NCI-H2196 treated with DMSO at 0.1 percent for 48 hours (cell line): Measurements from ENCODE around the gene FKBP14.

Source experiments
- DNase-seq: peaks from one replicate; lab custom pipeline; 2025; ENCODE audit not compliant: unreplicated experiment; lab: John Stamatoyannopoulos, UW

FKBP14 gene

DNA sequence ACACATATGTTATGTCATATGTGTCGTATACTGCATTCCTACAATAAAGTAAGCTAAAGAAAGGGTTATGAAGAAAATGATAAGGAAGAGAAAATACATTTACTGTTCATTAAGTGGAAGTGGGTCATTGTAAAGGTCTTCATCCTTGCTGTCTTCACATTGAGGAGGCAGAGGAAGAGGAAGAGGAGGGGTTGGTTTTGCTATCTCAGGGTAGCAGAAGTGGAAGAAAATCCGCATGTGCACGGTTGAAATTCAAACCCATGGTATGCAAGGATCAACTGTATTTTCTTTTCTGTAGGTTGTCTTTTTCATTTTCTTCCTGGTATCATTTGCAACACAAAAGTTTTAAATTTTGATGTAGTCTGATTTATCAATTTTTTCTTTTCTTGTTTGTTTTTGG lies 8.0 kb upstream of the FKBP14 start:
- no peak for DNase-seq

GRCh38 chr7:30032310-30033125 lies 6.0 kb upstream of the FKBP14 start:
- no peak for DNase-seq

GRCh38 chr7:30029696-30030095 lies 3.2 kb upstream of the FKBP14 start:
- no peak for DNase-seq

DNA sequence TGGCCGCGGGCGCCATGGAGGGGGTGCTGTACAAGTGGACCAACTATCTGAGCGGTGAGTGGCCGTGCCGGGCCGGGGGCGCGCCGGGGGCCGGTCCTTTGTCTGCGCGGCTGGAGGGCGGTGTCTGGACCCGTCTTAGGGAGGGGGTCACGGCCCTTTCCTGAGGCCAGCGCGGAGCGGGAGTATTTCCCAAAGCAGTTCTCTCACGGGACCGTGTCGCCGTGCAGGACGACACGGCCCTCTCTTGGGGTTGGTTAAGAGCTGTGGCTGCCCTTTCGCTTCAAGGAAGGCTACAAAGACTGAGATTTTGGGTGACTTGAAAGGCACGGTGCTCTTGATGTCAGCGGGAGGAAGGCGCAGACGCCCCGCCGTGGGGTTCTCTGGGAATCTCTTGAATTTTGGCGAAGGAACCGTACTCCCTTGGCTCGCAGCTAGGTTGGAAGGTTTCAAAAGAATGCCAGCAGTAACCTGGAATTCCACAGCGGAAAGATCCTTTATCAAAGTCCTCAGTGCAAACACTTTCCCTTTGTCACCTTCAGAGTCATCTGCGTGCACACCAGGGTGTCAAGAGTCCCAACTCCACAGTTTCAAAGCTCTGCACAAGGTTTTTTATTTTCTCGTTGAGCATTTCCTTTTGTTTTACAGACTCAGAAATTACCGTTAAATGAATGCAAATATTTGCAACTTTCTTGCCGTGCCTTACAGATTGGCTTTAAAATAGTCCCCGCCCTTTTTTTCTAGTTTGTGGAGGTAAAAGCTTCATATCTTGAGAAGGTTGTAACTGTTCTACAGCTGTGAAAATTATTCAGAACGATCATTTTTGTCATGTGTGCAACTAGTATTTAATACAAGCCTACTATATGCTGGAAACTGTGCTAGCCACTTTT lies 2.5 kb upstream of the FKBP14 start:
- DNase-seq, result no peak

GRCh38 chr7:30028216-30028748 lies 1.8 kb upstream of the FKBP14 start, which contains the start of gene PLEKHA8:
PLEKHA8 (plus strand) TSS chr7:30028412; CDS start chr7:30028763, 351 bp downstream.
- DNase-seq, result peak; percentile 36

GRCh38 chr7:30027740-30028215 lies 1.3 kb upstream of the FKBP14 start:
- DNase-seq, result no peak

GRCh38 chr7:30027065-30027456 lies 559 bp upstream of the FKBP14 start:
- DNase-seq, result no peak

DNA sequence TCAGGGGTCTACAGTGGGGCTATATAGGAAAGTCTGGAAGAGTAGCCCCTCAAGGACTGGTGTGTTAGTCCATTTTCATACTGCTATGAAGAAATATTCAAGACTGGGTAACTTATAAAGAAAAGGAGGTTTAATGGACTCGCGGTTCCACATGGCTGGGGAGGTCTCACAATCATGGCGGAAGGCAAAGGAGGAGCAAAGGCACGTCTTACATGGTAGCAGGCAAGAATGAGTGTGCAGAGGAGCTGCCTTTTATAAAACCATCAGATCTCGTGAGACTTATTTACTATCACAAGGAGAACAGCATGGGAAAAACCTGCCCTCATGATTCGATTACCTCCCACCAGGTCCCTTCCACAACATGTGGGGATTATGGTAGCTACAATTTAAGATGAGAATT lies 3.0 kb downstream of the FKBP14 start:
- no peak for DNase-seq

DNA sequence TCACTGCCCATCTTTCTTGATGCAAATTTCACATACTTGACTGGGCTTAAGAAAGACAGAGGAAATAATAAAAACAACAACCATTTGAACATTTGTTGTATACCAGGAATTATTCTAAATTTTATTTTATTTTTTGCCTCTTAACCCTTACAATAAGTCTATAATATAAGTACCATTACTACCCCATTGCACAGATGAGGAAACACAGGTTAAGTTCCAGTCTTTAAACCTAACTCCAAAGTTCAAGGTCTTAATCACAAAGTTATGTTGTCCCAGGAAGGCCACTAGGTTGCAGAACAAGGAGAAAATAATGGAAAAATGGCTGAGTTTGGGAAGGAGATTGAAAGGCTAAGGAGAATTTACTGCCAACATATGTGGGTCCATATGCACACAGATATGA lies 3.5 kb downstream of the FKBP14 start:
- DNase-seq, result no peak

GRCh38 chr7:30020535-30020934 lies 6.0 kb downstream of the FKBP14 start:
- DNase-seq, result no peak

GRCh38 chr7:30019960-30020359 lies 6.5 kb downstream of the FKBP14 start:
- DNase-seq, result no peak

- no peak for DNase-seq
These were observed 7.1 kb downstream of the FKBP14 start for GRCh38 chr7:30019387-30019786.

DNA sequence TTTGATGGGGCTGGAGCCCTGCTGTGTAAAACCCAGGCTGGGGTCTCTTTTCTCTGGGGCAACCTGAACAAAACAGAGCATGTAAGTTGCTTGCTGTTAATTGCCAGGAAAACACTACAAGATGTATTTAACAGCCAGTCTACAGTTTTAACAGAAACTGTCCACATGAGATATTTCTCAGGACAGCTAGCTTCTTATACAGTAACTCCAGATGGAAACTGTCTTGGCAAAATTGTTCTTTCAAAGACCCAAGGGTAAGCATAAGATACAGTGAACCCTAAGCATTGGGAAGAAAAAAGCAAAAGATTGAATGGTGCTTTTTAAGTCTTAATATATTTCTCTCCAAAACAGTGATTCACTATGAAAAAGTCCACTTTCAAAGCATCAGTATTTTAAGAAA lies 8.1 kb downstream of the FKBP14 start:
- DNase-seq, result no peak

- DNase-seq, result no peak
These were observed 13.7 kb downstream of the FKBP14 start for GRCh38 chr7:30012757-30013156.

GRCh38 chr7:30010021-30010420 lies 16.5 kb downstream of the FKBP14 start:
- DNase-seq, result no peak

- no peak for DNase-seq
These were observed 21.0 kb downstream of the FKBP14 start for GRCh38 chr7:30005464-30005863.

GRCh38 chr7:30003098-30003497 lies 23.4 kb downstream of the FKBP14 start:
- DNase-seq, result no peak

DNA sequence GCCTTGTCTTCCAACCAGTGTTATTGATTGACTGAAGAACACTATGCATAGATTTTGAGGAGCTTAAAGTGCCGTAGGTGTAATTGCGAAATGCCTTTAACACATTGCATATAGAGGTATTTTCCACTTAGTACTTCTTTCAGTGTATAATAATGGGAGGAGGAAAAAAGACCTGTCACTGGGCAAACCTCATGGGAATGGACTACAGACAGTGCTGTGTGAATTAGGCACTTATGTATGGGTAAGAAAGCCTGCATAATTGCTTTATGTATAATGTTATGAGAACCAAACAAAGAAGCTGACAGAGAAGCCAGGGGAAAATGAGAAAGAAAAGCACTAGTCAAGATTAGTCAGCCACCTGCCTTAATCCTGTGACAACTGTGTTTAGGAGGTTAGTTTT lies 24.5 kb downstream of the FKBP14 start:
- no peak for DNase-seq

GRCh38 chr7:29998489-29998888 lies 28.0 kb downstream of the FKBP14 start:
- DNase-seq, result no peak

GRCh38 chr7:29996321-29996720 lies 30.2 kb downstream of the FKBP14 start:
- DNase-seq, result no peak

- no peak for DNase-seq
These were observed 30.9 kb downstream of the FKBP14 start for GRCh38 chr7:29995652-29996051.

DNA sequence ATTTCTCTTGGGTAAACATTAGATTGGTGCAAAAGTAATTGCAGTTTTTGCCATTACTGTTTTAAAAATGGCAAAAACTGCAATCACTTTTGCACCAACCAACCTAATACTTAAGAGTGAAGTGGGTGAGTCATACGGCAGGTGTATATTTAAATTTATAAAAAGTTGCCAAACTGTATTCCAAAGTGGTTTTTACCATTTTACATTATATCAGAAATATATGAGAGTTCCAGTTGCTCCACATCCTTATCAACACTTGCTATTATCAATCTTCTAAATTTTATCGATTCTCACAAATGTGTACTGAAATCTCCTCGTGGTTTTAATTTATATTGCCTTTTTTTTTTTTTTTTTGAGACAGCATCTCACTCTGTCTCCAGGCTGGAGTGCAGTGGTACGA lies 33.4 kb downstream of the FKBP14 start:
- DNase-seq, result no peak
